Measurements from ENCODE around the gene IMPDH2. TPM values are rescaled to one million over a fixed set of nuclear protein-coding genes. Genes with fewer than 3 reads are reported as not detected.
A peak's percentile ranks its signal among the peaks of the same experiment; 100 is the strongest.

Gene IMPDH2
- total RNA-seq, 2 experiments from 2014 or later = 131 to 133 TPM

DNA sequence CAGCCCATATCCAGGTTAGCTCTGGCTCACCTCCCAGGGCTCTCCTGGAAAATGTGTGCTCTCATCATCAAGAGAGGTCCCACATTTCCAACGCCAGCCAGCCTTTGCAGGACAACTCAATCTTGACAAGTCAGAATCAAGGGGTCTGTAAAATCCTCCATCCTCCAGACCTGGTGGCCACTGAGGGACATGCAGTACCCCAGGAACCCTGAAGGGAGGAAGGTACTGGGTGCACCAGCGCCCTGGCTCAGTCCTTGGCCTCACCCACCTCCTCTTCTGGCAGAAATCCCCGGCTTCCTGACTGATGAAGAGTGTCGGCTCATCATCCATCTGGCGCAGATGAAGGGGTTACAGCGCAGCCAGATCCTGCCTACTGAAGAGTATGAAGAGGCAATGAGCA lies 28.0 kb downstream of the IMPDH2 start:
- no peak overlapping the region for H3K27ac Mint-ChIP-seq
- no peaks in the 10 kb centered on the region for H3K9me3 Mint-ChIP-seq
- H3K27me3 Mint-ChIP-seq = no peaks in the 10 kb centered on the region
- peaks cover 10% of the 10 kb centered on the region for H3K4me1 Mint-ChIP-seq
- POLR2A ChIA-PET = interaction anchor here (1.4 kb wide), 1 partner anchor 21 kb away, joined by 5 read pairs; the partner anchor contains the start of gene NDUFAF3
- CTCF ChIA-PET = no interaction called here
- no peak for DNase-seq
- no peaks in the 10 kb centered on the region for H3K36me3 Mint-ChIP-seq (ENCODE audit: low read depth)
- no peak overlapping the region for H3K4me3 Mint-ChIP-seq

DNA sequence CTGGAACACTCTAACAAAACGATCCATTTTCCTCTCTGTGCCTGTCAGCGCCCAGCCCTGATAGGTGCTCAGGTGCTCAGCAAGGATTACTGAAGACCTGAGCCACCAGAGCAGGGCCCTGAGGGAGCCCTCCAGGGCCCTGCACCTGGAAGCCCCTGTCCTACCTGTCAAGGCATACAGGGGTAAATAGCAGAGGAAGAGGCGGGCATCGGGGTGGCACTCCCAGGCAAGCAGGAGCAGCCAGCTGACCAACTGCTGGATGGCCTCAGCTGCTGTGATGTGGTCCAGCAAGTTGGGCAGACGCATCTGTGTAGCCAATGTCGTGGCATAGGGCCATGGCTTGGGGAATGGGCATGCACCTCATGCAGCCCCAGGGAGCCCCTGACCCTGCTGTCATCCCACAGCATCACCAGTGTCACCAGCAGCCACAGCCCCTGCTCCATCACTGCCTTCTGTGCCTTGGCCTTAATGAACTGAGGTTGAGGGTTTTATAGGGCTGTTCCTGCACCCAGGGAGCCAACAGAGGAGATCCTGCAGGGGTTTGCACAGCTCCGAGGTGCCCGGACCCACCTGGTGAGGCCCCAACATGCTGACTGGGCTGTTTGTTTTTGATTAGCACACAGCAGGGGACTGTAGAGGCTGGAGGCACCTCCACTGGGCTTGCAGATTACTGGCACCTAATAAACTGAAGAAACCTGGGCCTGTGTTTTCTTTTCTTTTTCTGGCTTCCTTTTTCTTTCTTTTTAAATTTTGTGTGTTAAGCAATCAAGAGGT lies 29.9 kb downstream of the IMPDH2 start:
- Mint-ChIP-seq H3K27ac (no peak overlapping the region), H3K36me3 (ENCODE audit: low read depth) (peaks cover 6% of the 10 kb centered on the region), H3K4me1 (peaks cover 18% of the 10 kb centered on the region), H3K27me3 (no peaks in the 10 kb centered on the region), H3K9me3 (no peaks in the 10 kb centered on the region), H3K4me3 (no peak overlapping the region)
- CTCF ChIA-PET = interaction anchor here (1.5 kb wide), 1 partner anchor 9 kb away, joined by 6 read pairs; the partner anchor contains the start of gene P4HTM
- DNase-seq = no peak
- POLR2A ChIA-PET = interaction anchor here (0.7 to 1.4 kb wide), 2 partner anchors 8 to 22 kb away, joined by 3 to 4 read pairs; no protein-coding TSS in a partner anchor

DNA sequence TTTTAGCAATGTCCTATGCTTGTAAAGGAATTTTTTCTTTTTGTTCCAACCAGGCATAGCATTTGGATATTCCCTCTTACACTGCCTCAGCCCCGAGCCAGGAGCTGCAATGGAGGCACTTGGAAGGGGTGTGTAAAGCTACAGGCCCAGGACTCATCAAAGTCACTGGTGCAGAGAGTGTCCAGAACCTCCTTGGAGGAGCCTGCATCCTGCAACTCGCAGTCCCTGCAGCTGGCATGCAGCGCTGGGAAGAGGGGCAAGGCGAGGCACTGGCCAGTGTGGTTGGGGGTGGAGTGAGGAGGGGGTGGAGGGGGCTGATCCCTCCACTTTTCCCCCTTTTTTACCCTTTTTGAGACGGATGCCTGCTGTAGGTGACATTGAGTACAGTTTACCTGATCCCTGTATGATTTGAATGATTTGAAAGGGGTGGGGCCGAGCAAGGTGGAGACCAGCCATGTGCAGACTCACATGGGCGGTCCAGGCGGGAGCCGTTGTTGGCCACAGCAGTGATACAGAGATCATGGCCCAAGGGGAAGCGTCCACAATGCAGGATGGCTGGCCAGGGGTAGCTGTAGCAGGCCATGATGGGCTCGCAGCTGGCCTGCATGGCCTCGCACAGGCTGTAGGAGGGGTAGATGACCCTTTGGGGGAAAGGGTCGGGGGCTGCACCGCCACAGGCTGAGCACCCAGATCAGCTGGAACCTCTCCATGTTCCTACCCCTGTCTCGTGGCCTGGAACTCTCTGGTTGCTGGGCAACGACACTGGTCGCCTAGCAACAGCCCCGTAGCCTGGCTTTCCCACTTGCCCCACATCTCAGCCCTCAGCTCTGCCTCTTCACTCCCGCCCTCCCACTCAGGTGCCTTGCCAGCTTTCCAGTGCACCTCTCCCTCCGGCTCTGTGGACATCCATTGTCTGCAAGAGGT lies 31.2 kb downstream of the IMPDH2 start:
- peaks cover 9% of the 10 kb centered on the region for H3K36me3 Mint-ChIP-seq (ENCODE audit: low read depth)
- no peaks in the 10 kb centered on the region for H3K27me3 Mint-ChIP-seq
- DNase-seq = no peak
- CTCF ChIA-PET = interaction anchor here (1.3 kb wide), 1 partner anchor 20 kb away, joined by 3 read pairs; the partner anchor contains the start of gene DALRD3
- POLR2A ChIA-PET = interaction anchor here (3.4 kb wide), 1 partner anchor 10 kb away, joined by 28 read pairs; the partner anchor contains the start of gene WDR6
- peaks cover 29% of the 10 kb centered on the region for H3K4me1 Mint-ChIP-seq
- no peak overlapping the region for H3K27ac Mint-ChIP-seq
- no peaks in the 10 kb centered on the region for H3K9me3 Mint-ChIP-seq
- H3K4me3 Mint-ChIP-seq = no peak overlapping the region

DNA sequence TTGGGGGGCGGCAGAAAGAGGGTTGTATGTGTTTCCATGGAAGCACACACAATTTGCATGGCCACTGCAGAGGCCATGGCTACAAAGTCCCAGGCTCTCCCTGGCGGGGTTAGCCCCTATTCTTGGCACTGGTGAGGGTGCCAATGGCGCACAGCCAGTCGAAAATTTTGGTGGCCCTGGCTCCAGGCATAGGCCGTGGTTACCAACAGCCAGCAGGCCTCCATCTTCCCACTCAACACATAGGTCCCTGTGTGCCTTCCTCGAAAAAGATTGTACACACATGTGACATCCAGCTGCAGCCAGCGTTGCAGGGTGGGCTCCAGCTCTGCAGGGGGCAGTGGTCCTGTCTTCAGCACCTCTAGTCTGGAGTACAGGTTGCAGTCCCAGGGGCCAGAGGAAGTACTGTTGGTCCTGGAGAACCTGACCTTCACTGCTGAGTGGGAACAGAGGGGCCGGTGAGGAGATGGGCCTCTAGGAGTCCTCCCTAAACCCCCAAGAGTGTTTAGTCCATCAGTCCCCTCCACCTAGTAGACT lies 32.0 kb downstream of the IMPDH2 start:
- no peaks in the 10 kb centered on the region for H3K27me3 Mint-ChIP-seq
- H3K9me3 Mint-ChIP-seq = no peaks in the 10 kb centered on the region
- no peak overlapping the region for H3K27ac Mint-ChIP-seq
- no peak for DNase-seq
- no peak overlapping the region for H3K4me3 Mint-ChIP-seq
- ChIA-PET CTCF (interaction anchor here (1.8 kb wide), 1 partner anchor 9 kb away, joined by 8 read pairs; no protein-coding TSS in a partner anchor), POLR2A (interaction anchor here (3.4 kb wide), 1 partner anchor 10 kb away, joined by 28 read pairs; the partner anchor contains the start of gene WDR6)
- peaks cover 9% of the 10 kb centered on the region for H3K36me3 Mint-ChIP-seq (ENCODE audit: low read depth)
- H3K4me1 Mint-ChIP-seq = peaks cover 26% of the 10 kb centered on the region

DNA sequence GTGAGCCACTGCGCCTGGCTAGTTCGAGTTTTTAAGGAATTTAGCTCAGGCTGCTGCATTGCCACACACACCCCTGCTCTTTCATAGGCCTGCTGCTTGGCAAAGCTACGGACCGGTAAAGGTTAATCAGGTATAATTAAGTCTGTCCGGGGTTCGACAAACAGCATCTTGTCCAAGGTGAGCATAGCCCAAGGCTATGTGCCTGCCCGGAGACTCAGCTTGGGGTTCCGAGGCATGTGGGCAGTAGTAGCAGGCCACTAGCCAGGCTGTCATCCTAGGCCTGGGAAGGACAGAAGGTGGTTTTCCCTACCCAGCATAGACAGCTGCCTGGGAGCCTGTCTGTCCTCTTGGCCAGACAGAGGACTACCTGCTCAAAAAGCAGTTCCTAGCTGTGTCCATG lies 32.6 kb downstream of the IMPDH2 start:
- Mint-ChIP-seq H3K9me3 (no peaks in the 10 kb centered on the region), H3K4me1 (peaks cover 29% of the 10 kb centered on the region), H3K27me3 (no peaks in the 10 kb centered on the region), H3K36me3 (ENCODE audit: low read depth) (peaks cover 13% of the 10 kb centered on the region), H3K4me3 (no peak overlapping the region), H3K27ac (no peak overlapping the region)
- no peak for DNase-seq
- ChIA-PET POLR2A (interaction anchor here (3.4 kb wide), 1 partner anchor 11 kb away, joined by 28 read pairs; the partner anchor contains the start of gene WDR6), CTCF (interaction anchor here (1.8 to 1.9 kb wide), 2 partner anchors 9 to 11 kb away, joined by 7 to 8 read pairs; partner anchors contain the start of gene WDR6)

DNA sequence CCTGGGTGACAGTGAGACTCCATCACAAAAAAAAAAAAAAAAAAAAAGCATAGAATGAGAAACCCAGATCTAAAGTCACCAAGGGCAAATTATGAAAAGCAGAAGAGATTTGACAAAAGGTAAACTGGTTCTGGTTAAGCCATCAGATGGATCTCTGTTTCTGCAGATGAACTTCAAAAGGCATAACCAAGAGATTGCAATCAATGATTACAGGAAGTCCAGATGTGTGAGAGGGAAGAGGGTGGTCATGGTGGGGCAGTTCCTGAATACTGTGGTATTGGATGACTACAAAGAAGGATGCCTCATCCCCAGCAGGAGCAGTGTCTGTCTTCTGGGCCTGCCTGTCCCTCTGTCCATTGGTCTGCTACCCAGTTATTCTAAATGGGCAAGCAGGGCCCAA lies 35.4 kb downstream of the IMPDH2 start:
- Mint-ChIP-seq H3K27me3 (no peaks in the 10 kb centered on the region), H3K4me3 (no peak overlapping the region), H3K4me1 (peaks cover 43% of the 10 kb centered on the region), H3K36me3 (ENCODE audit: low read depth) (peaks cover 15% of the 10 kb centered on the region), H3K9me3 (no peaks in the 10 kb centered on the region), H3K27ac (no peak overlapping the region)
- DNase-seq = no peak
- CTCF ChIA-PET = no interaction called here
- POLR2A ChIA-PET = interaction anchor here (1.0 to 1.8 kb wide), 2 partner anchors 13 to 27 kb away, joined by 4 to 10 read pairs; partner anchors contain the start of genes NDUFAF3 and WDR6

DNA sequence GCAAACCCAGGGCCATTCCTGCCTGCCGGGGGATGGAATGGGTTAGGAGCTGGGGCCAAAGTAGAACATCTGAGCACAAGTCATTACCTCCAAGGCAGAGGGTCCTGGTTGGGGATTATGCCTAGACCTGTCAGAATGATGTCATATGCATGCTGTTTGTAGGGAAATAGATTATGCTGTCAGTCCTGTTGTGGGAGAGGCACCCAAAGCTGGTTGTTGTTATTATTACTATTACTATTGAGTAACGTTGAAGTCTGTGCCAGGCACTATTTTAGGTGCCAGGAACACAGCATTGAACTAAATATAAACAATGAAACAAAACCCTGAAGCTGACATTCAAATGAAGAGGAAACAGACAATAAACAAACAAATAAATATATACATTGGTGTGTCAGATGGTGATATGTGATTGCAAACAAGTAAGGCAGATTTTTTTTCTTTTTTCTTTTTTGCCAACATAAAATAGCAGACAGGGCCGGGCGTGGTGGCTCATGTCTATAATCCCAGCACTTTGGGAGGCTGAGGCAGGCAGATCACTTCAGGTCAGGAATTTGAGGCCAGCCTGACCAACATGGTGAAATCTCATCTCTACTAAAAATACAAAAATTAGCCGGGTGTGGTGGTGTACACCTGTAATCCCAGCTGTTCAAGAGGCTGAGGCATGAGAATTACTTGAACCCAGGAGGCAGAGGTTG lies 37.2 kb downstream of the IMPDH2 start:
- Mint-ChIP-seq H3K9me3 (no peaks in the 10 kb centered on the region), H3K36me3 (ENCODE audit: low read depth) (peaks cover 15% of the 10 kb centered on the region), H3K27me3 (no peaks in the 10 kb centered on the region), H3K4me3 (peak overlapping the region; percentile 92), H3K4me1 (peaks cover 49% of the 10 kb centered on the region), H3K27ac (peak overlapping the region; percentile 90)
- DNase-seq = no peak
- ChIA-PET POLR2A (interaction anchor here (0.8 to 9.0 kb wide), 4 partner anchors 15 to 102 kb away, joined by 3 to 190 read pairs (median 69); partner anchors contain the start of genes DALRD3, NDUFAF3, QRICH1 and WDR6), CTCF (interaction anchor here (0.9 to 9.4 kb wide), 5 partner anchors 15 to 276 kb away, joined by 3 to 124 read pairs (median 4); partner anchors contain the start of genes DALRD3, NDUFAF3, QRICH1 and WDR6)

DNA sequence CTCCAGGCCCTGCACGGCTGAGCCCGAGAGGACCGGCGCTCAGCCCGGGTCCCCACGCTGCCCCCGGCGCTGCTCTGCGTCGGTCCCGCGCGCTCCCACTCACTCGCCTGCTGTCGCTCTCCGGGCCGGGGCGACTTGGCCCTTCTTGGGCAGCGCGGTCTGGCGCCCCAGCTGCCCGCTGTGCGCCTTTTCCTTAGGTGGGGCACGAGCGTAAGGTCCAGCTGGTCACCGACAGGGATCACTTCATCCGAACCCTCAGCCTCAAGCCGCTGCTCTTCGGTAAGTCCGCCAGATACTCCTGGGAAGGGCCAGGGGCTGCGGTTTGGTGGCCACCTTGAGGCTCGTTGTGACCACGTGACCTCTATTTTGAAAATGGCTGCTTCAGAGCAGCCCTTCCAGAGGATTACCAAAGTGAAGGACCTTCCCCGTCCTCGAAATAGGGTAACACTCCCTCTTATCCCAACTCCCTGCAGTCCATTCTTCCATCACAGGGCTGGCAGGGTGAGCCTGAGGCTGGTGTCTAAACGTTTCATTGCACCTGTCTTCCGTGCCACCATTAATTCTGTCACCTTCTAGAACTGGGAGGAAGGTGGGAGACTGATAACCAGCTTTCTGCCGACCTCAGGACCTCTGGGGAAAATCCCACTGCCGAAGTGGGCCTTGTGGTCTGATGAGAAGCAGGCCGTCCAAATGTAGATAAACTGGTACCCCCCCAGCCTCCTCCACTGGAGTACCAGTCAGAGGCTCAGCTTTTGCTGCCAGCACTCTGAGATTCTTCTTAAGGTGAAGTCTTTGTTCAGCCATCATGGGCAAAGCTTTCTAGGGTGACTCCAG lies 38.3 kb downstream of the IMPDH2 start:
- Mint-ChIP-seq H3K36me3 (ENCODE audit: low read depth) (peaks cover 18% of the 10 kb centered on the region), H3K4me1 (peaks cover 49% of the 10 kb centered on the region), H3K27ac (peak overlapping the region; percentile 90), H3K27me3 (no peaks in the 10 kb centered on the region), H3K9me3 (no peaks in the 10 kb centered on the region), H3K4me3 (peak overlapping the region; percentile 92)
- DNase-seq = peak; percentile 58
- CTCF ChIA-PET = interaction anchor here (1.0 to 9.4 kb wide), 4 partner anchors 9 to 103 kb away, joined by 4 to 124 read pairs (median 50); partner anchors contain the start of genes DALRD3, NDUFAF3, QRICH1 and WDR6
- POLR2A ChIA-PET = interaction anchor here (0.8 to 9.0 kb wide), 10 partner anchors 9 to 274 kb away, joined by 3 to 190 read pairs (median 6); partner anchors contain the start of genes ARIH2, DALRD3, IMPDH2 and IP6K2

DNA sequence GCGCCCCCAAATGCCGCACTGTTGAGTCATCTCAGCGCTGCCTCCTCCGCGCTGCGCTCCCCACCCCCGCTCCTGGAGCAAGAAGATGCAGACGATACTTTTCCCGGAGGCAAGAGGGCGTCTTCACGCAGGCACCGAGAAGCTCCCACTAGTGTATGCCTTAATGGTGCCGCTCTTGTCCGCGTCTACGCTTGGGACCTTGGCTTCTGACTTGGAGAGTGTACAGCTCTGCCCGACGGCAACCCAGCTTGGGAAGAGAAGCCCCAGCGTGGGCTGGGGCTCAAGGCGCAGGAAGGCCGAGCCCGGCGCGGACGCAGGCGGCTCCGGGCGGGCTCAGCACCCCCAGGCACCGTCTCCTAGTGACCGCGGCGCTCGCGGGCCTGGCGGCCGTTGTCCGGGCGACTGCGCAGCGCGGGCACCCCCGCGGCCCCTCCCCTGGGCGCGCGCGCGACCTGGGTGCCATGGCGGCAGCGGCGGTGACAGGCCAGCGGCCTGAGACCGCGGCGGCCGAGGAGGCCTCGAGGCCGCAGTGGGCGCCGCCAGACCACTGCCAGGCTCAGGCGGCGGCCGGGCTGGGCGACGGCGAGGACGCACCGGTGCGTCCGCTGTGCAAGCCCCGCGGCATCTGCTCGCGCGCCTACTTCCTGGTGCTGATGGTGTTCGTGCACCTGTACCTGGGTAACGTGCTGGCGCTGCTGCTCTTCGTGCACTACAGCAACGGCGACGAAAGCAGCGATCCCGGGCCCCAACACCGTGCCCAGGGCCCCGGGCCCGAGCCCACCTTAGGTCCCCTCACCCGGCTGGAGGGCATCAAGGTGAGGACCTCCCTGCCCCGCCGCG lies 39.2 kb downstream of the IMPDH2 start, which contains the start of gene P4HTM:
TSS of gene P4HTM (plus strand) at position 446 of the 840 bp plus-strand sequence. CDS start at position 462, 16 bp downstream.
- DNase-seq = peak; percentile 79
- no peaks in the 10 kb centered on the region for H3K27me3 Mint-ChIP-seq
- H3K36me3 Mint-ChIP-seq (ENCODE audit: low read depth) = peaks cover 19% of the 10 kb centered on the region
- ChIA-PET CTCF (interaction anchor here (0.9 to 9.4 kb wide), 12 partner anchors 10 to 478 kb away, joined by 3 to 124 read pairs (median 4); partner anchors contain the start of genes DALRD3, IMPDH2, NDUFAF3 and QRICH1), POLR2A (interaction anchor here (0.9 to 9.0 kb wide), 11 partner anchors 10 to 273 kb away, joined by 3 to 190 read pairs (median 4); partner anchors contain the start of genes ARIH2, DALRD3, IMPDH2 and IP6K2)
- peak within 1 kb of the TSS; percentile 92 for H3K4me3 Mint-ChIP-seq
- H3K27ac Mint-ChIP-seq = peak within 1 kb of the TSS; percentile 90
- peaks cover 45% of the 10 kb centered on the region for H3K4me1 Mint-ChIP-seq
- no peaks in the 10 kb centered on the region for H3K9me3 Mint-ChIP-seq

Data from activated CD4-positive, alpha-beta memory T cell treated with anti-CD3 and anti-CD28 coated beads, Interleukin-2, amount 10 ng/mL, durations not matched to agents 7 days and 5 days (primary cell).